NOMO-1 treated with DMSO at 0.1 percent for 48 hours (cell line): Measurements from ENCODE around the gene PHF21B.

ENCODE experiments used
- DNase-seq: peaks from one replicate; lab custom pipeline; 2025; ENCODE audit not compliant: unreplicated experiment; lab: John Stamatoyannopoulos, UW

Gene PHF21B

GRCh38 chr22:44895296-44896055 lies 114.3 kb downstream of the PHF21B start:
- no peak for DNase-seq

GRCh38 chr22:44894782-44895181 lies 115.0 kb downstream of the PHF21B start:
- DNase-seq = no peak

GRCh38 chr22:44894321-44894720 lies 115.5 kb downstream of the PHF21B start:
- DNase-seq = no peak

- DNase-seq = no peak
Observed at GRCh38 chr22:44893731-44894080, 116.1 kb downstream of the PHF21B start.

- DNase-seq = no peak
Observed at GRCh38 chr22:44892803-44893730, 116.7 kb downstream of the PHF21B start.

- no peak for DNase-seq
Observed at GRCh38 chr22:44892243-44892642, 117.6 kb downstream of the PHF21B start.

- no peak for DNase-seq
Observed at GRCh38 chr22:44891791-44892190, 118.0 kb downstream of the PHF21B start.

GRCh38 chr22:44891293-44891747 lies 118.5 kb downstream of the PHF21B start:
- DNase-seq = no peak

GRCh38 chr22:44890416-44891292 lies 119.2 kb downstream of the PHF21B start:
- no peak for DNase-seq

GRCh38 chr22:44889255-44889878 lies 120.4 kb downstream of the PHF21B start:
- no peak for DNase-seq

GRCh38 chr22:44888491-44889254 lies 121.1 kb downstream of the PHF21B start:
- no peak for DNase-seq

- no peak for DNase-seq
Observed at GRCh38 chr22:44887941-44888366, 121.9 kb downstream of the PHF21B start.

- DNase-seq = no peak
Observed at GRCh38 chr22:44885806-44886360, 123.9 kb downstream of the PHF21B start.

- no peak for DNase-seq
Observed at GRCh38 chr22:44884968-44885805, 124.6 kb downstream of the PHF21B start.

- DNase-seq = no peak
Observed at GRCh38 chr22:44884562-44884961, 125.2 kb downstream of the PHF21B start.

GRCh38 chr22:44883011-44883421 lies 126.8 kb downstream of the PHF21B start:
- DNase-seq = no peak

GRCh38 chr22:44882226-44882905 lies 127.4 kb downstream of the PHF21B start:
- DNase-seq = no peak

GRCh38 chr22:44881624-44882023 lies 128.2 kb downstream of the PHF21B start:
- DNase-seq = no peak
